ENCODE results near the gene ZNF689.
"Not testable (repeated sequence)": the region's sequence is repeated elsewhere in the genome, so short reads cannot be mapped to it uniquely, and the experiment has no call there.

ZNF689 gene

GRCh38 chr16:30590869-30591268 lies 19.3 kb downstream of the ZNF689 start:
- not testable (repeated sequence) for DNase-seq

- not testable (repeated sequence) for DNase-seq
Measured at GRCh38 chr16:30589582-30589981, 20.6 kb downstream of the ZNF689 start.

GRCh38 chr16:30588651-30589050 lies 21.5 kb downstream of the ZNF689 start:
- DNase-seq = no peak

DNA sequence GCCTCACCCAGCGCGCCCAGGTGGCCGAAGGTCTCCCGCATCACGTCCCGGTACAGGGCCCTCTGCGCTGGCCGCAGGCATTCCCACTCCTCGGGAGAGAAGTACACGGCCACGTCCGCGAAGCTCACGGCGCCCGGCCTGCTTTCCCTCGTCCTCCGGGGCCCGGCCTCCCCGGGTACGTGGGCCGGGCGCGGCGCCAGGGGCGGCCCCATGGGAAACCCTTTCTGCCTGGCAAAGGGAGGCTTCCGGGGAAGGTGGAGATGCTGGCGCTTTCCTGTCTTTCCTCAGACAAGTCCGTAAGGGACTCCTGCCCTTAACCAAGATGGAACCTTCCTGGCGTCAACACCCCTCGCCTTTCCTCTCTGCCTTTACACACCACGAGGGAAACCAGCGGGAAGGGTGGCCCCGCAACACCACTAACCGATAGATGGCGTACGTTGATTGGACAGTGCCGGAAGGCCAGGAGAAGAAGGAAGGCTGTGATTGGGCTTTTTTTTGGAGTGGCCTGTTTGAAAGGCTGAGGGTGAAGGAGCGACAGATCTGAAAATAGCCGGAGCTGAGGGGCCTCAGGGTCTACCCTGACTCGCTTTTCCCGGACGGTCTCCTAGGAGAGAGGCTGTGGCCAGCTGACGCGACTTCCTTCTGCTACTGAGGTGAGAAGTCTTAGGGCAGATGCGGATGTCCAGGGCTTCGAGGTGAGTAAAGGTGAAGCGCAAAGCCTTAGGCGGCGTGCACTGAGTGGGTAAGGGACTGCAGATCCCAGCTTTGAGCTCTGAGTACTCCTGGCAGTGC lies 24.6 kb downstream of the ZNF689 start, which contains the start of gene ZNF785:
Gene ZNF785, minus strand, starts transcription at position 298 of the 792 bp plus-strand sequence. Its CDS starts 86 bp downstream, at position 212.
- DNase-seq = peak; percentile 81 to 93 (median 90)

GRCh38 chr16:30585022-30585399 lies 25.2 kb downstream of the ZNF689 start:
- DNase-seq = no peak

- no peak for DNase-seq
Measured at GRCh38 chr16:30582611-30583340, 27.4 kb downstream of the ZNF689 start.

DNA sequence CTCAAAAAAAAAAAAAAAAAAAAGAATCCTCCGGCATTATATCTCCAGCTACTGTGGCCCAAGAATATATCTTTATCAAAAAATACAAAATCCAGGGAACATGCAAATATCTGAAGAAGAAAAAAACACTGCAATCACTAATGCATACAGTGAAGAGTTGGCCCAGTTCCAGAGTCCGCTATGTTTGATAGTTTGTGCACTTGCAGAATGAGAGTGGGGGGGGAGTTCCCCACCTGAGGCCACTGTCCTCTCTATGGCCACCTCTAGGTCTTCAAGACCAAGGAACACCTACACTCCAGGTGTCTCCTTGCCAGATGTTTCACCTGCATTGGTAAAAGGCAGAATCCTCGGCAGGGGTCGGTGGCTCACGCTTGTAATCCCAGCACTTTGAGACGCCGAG lies 28.7 kb downstream of the ZNF689 start:
- DNase-seq = no peak

DNA sequence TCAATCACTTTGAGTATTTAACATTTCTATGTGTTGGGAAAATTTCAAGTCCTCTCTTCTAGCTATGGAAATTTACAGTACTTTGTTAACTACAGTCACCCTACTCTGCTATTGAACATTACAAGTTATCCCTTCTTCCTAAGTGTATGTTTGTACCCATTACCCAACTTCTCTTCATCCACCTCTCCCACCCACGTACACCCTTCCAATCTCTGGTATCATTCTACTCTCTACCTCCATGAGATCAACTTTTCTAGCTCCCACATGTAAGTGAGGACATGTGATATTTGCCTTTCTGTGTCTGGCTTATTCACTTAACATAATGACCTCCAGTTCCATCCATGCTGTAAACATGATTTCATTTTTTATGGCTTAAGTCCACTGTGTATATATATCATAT lies 35.5 kb downstream of the ZNF689 start:
- no peak for DNase-seq

DNA sequence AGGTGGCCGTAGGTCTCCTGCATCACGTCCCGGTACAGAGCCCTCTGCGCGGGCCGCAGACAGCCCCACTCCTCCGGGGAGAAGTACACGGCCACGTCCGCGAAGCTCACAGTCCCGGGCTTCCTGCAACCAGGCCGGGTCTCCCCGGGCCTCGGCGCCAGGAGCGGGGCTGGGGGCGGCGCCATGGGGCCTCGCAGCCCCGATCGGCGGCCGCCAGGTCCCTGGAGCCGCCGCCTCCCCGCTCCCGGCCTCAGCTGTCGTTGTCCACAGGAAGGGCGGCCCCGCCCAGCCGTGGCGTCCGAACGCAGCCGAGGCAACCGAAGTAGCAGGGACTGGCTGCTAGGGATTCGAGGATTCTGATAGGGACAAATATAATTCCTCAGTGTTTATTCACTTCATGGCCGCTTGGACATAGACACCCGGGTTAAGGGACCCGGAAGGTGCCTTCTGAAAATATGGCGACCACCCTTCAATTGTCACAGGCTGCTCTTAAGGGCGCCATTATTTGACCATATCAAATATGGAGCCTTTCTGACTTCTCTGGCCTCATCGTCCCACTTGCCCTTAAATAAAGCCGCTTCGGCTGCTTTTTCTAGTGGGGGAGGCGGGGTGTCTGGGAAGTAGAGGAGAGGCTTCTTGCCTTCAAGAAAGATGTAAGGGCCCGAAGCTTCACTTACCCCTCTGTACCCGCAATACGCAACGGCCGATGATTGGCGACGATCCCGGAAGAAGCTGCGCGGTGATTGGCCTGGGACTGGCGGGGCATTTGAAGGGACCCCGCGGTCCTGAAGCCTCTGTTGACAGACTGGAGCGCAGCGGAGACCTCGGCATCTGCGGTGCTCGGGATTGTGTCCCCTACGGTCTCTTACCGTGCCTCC lies 38.5 kb downstream of the ZNF689 start, which contains the start of gene ZNF688:
Gene ZNF688, minus strand, starts transcription at position 270 of the 878 bp plus-strand sequence. Its CDS starts 85 bp downstream, at position 185.
- DNase-seq = peak; percentile 87 to 98 (median 95)

DNA sequence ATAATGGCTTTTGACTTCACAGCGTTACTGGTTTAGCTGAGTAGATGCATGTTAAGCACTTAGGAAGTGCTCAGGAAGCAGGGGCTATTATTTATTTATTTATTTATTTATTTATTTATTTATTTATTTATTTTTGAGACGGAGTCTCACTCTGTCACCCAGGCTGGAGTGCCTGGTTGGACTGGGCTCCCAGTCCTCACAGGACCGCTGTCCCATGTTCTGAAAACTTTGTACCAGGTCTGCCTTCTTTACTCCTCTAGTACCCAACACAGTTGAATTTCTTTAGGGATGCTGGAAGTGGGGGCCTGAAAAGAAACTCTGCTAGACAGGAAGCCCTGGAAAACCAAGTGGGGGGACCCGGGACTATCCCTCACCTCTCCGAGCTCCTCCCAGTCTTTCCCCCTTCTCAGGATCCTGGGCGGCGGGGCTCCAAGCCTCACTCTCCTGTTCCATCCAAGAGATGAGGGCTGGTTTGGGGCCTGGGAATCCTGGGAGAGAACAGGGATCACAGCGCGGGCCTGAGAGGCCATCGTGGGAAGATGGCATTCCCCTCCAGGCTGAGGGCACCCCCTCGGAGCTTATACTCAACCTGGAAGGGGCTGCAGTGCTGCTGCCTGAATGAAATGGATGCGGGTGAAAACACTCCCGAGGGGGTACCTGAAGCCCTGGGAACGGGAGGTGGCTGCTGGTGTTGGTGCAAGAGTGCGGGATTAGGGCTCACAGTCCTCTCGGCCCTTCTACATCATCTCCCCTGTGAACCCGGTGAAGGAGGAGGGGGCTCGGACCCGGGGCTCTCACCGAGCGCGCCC lies 39.3 kb downstream of the ZNF689 start:
- peak in 1 of 6 experiments; percentile 18 for DNase-seq

- no peak for DNase-seq
Measured at GRCh38 chr16:30569746-30570635, 40.2 kb downstream of the ZNF689 start.

- DNase-seq = no peak
Measured at GRCh38 chr16:30569281-30569680, 40.9 kb downstream of the ZNF689 start.

GRCh38 chr16:30567991-30568638 lies 42.1 kb downstream of the ZNF689 start:
- peak; percentile 16 to 80 (median 57) for DNase-seq

- peak in 3 of 6 experiments; percentile 17 to 25 (median 19) for DNase-seq
Measured at GRCh38 chr16:30567160-30567990, 42.8 kb downstream of the ZNF689 start.

DNA sequence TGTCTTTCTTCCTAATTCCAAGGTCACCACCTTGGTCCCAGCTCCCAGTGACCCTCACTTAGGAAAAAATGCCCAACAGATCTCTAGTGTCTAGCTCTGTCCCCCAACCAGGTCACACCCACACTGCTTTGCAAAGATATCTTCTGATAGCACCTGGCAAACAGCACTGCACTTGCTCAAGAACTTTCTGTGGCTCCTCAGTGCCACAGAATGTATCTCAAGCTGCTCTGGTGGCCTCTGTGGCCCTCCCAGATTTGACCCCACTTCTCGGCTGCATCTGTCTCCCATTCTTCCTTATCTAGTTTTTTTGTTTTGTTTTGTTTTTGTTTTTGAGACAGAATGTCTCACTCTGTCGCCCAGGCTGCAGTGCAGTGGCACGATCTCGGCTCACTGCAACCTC lies 43.7 kb downstream of the ZNF689 start:
- no peak for DNase-seq

DNA sequence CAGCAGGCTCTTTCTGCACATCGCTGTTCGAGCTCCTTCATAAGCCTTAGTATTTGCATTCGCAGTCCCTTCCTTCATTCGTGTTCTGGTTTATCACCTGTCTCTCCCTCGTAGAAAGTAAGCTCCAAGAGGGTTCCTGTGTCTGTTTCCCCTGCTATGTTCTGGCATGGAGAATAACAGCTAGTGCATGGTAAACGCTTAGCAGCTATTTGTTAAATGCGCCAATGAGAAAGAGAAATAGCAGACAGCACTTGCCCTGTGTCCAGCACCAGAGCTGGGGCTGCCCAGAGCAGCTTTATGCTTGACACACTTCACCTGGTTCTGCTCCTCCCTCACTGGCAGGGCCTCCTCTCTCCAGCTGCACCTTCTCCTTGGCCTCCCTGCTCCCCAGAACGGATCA lies 44.2 kb downstream of the ZNF689 start:
- no peak for DNase-seq

- no peak for DNase-seq
Measured at GRCh38 chr16:30565526-30565925, 44.7 kb downstream of the ZNF689 start.

GRCh38 chr16:30562021-30562420 lies 48.2 kb downstream of the ZNF689 start:
- DNase-seq = no peak

- peak in 1 of 6 experiments; percentile 26 for DNase-seq
Measured at GRCh38 chr16:30561089-30561816, 48.9 kb downstream of the ZNF689 start.
